H1 (cell line): ENCODE results near the gene KRT84. TPM values are rescaled to one million over a fixed set of nuclear protein-coding genes. Genes with fewer than 3 reads are reported as not detected.

ENCODE experiments used
- KDM5A ChIP-seq: fragments of 200-600 bp; IDR thresholded peaks from 2 replicates; pipeline ENCODE4 v1.7.1; 2012; ENCODE audit warnings: mild to moderate bottlenecking, low read length, inconsistent platforms, mixed read lengths
- polyA plus RNA-seq, 7 experiments: library from polyadenylated mRNA; depleted of rRNA in 3 of 7; stranded (reverse) in 5 of 7; unstranded in 2 of 7; fragments of >200 nt in 5 of 7; fragments of 200-250 nt in 2 of 7; gene quantifications; 1 replicate in 5 of 7; 2 replicates in 1 of 7; 4 replicates in 1 of 7; pipeline versions ENCODE4 v1.2.1 to v1.2.3, GENCODE V29; 2011 to 2013; ENCODE audit warnings: missing spikeins in 2 of 7, mixed read lengths in 2 of 7
- total RNA-seq: library from RNA; stranded (reverse); fragmentation: NEBNext Ultra II Directional; extraction: Animal tissue kit (Norgen Biotek cat#: 25700); gene quantifications from 2 replicates; pipeline ENCODE4 v1.2.1, GENCODE V29; 2021
- TF ChIP-seq, protein P1 (sequence below), 3 experiments: IDR thresholded peaks; 1 replicate in 2 of 3; 2 replicates in 1 of 3; pipeline versions ENCODE4 v1.5.1 to v1.6.1; 2011; ENCODE audit warnings: low read length in 3 of 3, mild to moderate bottlenecking in 3 of 3, inconsistent platforms in 2 of 3, low read depth in 1 of 3, moderate library complexity in 1 of 3; ENCODE audit not compliant: insufficient read depth in 1 of 3; ENCODE audit errors: control extremely low read depth in 1 of 3

Gene KRT84
- total and polyA plus RNA-seq, 2 of the 8 experiments (the other 6 are each of a cell fraction or from before 2014, with no cell fraction given): not detected

DNA sequence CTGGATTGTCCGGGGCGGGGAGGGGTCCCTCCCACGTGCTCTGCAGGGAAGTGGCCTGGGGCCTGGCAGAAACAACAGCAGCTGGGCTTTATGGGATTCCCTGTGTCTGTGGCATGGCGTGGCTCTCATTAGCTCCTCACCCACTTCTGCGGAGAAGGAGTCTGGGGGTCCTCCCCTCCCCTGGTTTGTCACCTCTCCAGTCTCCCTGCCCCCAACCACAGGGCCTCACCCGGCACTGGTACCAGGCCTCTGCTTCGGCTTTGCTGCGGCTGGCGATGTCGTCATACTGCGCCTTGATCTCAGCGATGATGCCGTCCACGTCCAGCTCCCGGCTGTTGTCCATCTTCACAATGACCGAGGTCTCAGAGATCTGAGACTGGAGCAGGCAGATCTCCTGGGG, 14.3 kb upstream of the KRT84 start (continued):
- TF ChIP-seq, protein P1, sequence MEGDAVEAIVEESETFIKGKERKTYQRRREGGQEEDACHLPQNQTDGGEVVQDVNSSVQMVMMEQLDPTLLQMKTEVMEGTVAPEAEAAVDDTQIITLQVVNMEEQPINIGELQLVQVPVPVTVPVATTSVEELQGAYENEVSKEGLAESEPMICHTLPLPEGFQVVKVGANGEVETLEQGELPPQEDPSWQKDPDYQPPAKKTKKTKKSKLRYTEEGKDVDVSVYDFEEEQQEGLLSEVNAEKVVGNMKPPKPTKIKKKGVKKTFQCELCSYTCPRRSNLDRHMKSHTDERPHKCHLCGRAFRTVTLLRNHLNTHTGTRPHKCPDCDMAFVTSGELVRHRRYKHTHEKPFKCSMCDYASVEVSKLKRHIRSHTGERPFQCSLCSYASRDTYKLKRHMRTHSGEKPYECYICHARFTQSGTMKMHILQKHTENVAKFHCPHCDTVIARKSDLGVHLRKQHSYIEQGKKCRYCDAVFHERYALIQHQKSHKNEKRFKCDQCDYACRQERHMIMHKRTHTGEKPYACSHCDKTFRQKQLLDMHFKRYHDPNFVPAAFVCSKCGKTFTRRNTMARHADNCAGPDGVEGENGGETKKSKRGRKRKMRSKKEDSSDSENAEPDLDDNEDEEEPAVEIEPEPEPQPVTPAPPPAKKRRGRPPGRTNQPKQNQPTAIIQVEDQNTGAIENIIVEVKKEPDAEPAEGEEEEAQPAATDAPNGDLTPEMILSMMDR (IDR thresholded peaks at IDR 0.05; ENCODE audit: control extremely low read depth in 1 of 3, insufficient read depth in 1 of 3, low read depth in 1 of 3, low read length in 3 of 3): no peak
- TF ChIP-seq KDM5A: no peak
- TF ChIP-seq, all 59 proteins: peak for 0
